HL-60/S4 (cell line): ENCODE measurements around the gene ANKS1B.

Experiments
- in situ Hi-C: fragments of 300-500 bp; cut with MboI; formaldehyde crosslinking; loops from 2 replicates; pipeline ENCODE4 v1.14.3; 2022; ENCODE audit warnings: low sequenced_read_pairs

Gene ANKS1B

DNA sequence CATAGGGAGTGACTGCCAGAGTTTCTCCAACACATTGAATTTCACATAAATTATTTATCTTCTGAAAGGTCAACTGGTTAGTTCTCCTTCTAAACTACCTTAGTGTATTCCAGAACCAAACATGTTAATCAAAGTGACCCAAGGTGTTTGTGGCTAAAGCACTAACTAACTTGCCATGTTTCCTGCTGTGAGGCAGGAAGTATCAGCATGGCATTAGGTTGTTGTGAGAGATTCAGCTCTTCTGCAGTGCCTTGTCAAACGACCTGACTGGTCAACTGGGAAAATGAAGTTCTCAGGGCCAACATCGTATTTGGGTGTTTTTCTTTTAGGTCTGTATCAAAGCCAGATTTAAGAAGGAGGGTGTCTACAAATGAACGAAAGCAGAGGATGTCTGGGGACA lies 891.6 kb downstream of the ANKS1B start:
- in situ Hi-C loops = no loop called here

DNA sequence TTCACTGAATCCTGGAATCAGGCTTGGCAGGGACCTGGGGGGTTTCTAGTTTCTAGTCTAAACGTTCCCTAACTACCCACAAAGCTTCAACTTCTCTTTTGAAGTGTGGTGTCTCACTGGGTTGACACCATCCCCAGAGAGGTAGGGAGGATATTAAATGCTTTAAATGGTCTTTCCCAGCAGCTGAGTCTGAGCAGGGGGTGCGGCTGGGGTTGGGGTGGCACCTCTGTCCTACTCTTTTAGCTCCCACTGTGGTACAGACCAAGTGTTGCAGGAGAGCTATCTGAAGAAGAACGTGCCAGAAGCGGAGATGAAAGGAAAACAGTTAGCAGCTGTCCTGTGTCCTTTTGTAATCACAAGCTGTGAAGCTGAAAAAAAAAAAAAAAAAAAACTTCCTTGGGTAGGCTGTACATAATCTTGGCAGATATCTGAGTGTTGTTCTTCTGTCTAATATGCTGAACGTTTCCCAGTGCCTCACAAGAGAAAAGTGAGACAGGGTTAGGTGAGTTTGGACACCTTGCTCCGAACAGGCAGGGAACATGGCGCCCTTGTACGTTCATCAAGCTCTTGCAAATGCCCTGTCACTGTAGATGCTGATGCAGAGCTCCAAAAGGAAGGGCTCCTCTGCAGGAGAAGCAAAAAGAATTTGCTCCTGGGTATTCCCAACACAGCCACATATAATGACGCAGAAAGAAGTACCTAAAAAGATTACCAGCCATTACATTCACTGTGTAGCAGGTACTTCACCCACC lies 892.5 kb downstream of the ANKS1B start:
- in situ Hi-C loops = no loop called here

DNA sequence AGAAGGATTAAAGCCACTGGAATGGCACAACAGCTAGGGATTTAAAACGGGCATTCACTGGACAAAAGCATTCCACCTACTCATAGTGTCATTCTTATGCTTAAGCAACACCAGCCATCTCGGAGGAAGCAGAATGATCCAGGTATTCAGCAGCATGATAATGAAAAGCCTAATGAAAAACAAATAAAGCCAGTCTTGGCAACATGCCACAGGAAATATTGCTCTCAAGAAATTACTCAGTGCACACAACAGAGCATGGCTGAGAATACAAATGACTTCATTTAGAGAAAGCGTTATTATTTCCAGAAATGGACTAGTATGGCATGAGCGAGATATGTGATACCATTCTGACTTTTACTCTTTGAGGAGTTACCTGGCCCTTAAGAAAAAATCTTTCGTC lies 897.5 kb downstream of the ANKS1B start:
- in situ Hi-C loops = no loop called here

DNA sequence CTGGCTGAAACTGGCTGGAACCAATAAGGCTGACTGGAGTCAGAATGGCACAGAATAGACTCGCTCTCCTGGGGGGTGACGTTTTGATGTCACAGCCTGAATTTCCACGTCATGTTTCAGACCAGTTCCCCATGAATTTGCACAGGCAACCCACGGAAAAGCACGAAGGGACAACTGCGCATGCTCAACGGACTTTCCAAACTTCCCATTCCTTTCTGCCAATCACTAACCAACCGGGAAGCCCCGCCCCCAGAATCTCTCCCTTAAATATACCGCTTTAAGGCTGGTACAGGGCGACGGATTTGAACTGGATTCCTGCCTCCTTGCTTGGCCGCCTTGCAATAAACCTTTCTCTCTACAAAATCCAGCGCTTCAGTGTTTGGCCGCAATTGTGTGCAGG lies 904.9 kb downstream of the ANKS1B start:
- in situ Hi-C loops = no loop called here

DNA sequence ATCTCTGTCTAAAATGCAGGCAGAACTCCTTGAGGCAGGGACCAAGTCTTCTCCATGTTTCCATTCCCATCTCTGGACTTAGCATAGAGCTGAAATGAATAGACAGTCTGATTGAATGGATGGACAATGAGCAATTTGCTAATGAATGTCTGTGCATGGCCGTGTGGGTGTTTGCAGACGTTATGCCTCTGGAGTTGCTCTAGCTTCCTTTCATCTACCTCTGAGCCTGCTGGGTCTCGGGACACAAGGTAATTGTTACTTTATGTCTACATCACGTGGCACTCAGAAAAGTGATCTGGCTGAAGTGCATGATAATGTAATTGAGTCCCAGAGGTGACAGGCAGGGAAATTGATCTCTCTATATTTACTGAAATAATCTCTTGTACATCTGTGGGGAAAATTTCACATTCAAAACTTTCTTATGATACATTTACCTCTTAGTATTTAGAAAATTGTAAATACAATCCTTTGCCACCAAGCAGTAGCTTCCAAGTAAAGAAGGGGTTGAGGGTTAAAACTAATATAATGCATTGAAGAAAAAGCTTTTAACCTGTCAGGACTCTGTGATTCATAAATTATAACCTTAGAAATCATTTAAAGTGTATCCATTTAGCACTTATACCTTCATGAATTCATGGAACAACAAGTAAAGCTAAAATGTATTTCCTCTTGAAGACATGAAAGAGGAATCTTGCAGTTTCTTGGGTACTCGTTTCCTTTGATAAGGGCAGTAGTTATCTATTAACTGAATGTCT lies 915.6 kb downstream of the ANKS1B start:
- in situ Hi-C loops = no loop called here

DNA sequence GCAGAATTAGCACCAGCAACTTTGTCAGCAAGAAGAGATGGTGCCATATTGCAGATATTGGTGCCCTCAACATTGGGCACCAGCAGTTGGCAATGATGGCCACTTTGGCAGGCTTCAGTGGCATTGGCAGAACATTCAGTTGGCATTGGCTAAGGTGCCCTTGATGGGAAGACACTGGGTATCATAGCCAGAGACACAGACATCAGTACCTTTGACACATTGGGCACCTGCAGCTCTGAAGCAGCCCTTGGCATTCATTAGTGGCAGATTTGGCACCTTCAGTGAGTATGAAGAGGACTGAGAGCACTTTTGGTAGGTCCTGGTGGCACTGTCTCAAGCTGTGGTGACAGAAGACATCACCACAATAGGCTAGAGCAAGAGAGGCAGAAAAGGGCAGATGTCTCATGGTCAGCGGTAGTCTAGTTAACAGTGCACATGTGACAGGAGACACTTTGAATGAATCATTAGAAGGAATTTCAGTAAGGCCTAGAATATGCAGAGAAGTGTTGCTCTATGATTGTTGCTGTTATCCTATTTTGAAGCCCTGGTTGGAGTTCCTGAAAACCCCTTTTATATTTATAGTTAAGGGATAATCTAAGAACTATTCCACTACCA lies 917.5 kb downstream of the ANKS1B start:
- in situ Hi-C loops = no loop called here

DNA sequence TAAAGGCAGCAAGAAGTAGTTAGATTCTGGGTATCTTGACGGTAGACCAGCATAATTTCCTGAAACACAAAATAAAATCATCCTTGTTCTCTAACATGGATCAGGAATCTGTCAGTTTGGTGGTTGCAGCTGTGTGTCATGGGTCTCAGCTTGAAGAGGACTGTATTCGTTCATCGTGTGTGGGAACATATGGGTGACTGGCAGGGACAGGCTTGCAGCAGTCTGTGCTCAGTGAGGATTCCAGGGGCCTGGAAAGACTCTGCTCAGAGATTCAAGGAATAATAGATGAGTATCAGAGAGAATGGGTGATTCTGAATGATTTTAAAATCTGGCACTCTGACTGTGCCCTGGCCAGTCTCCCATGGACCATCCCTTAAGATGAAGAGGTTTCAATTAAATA lies 918.0 kb downstream of the ANKS1B start:
- in situ Hi-C loops = no loop called here

DNA sequence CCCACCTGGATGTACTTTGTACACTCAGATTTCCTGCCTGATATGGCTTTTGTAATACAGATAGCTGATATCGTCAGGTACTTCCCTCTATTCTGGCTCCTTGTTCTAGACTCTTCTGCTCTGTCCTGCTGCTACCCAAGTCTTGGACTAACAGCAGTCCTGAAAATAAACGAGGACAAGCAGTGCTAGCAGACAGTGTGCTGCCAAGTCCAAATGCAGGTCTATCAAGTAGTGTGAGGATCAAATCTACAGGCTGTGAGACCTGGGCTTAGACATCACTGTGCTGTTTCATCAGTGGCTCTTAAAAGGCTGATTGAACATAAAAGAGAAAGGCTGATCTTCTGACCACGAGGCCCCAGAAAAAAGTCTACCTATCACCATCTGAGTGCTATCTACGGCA lies 921.6 kb downstream of the ANKS1B start:
- in situ Hi-C loops = no loop called here

DNA sequence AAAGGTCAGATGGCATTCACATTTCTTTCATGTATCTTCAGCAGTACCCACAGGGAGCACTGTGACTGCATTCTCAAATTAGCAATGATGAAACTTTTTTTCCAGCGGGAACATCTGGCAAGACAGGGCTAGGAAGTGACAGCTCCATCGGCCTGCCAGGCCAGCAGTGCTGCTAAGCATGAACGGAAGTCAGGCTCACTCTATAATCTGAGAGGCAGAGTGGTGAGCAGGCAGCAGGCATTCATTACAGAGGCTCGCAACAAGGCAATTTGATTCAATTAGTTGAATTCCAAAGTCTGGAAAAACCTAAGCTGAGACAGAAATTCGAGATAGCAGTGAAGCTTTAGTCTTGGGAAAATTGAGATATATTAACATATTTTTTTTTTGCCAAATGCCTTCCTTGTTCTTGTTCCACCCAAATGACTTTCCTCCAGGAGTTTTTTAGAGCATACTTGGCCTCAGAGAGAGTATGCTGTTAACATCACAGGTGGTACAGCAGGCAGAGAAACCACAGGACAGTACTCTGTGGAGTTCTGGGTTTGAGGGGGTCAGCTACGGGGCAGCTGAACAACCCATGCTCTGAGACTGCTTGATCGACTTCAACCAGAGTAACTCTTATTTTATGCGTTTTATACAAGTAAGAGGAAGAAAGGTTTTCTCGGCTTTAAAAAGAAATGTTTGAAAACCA lies 924.8 kb downstream of the ANKS1B start:
- in situ Hi-C loops = no loop called here

DNA sequence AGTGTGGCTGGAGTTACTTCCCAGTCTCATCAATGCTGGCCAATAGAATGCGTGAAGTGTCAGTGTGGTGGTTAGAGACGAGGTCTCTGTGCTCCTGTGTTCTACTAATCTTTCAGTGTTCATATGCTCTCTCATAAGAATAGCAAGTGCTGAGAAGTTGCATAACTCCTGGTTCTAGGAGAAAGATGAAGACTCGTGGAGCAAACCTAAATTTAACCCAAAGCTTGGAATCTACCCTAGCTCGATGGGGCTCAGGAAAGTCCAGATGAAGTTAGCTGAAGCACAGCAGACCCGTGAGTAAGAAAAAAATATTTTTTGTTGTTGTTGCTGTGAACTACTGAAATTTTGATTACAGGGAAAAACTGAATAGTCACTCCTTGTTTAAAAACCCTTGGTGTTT lies 927.1 kb downstream of the ANKS1B start:
- in situ Hi-C loops = no loop called here

DNA sequence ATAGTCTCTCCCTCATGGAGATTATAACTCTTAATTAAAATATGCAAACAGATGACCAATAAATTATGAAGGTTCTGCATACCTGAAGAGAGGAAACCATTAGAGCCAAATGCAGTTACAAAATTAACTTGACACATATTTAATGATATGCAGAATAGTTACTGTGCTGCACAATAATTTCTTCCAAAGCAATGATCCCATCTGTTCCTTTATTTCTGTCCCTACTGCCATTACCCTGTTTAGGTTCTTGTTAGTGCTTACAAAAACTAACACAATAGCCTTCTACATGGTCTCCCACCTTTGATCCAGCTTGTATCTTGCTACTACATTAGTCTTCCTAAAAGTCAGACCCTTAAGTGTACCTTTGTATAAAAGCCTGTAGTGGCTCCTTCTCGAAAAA lies 928.5 kb downstream of the ANKS1B start:
- in situ Hi-C loops = no loop called here

DNA sequence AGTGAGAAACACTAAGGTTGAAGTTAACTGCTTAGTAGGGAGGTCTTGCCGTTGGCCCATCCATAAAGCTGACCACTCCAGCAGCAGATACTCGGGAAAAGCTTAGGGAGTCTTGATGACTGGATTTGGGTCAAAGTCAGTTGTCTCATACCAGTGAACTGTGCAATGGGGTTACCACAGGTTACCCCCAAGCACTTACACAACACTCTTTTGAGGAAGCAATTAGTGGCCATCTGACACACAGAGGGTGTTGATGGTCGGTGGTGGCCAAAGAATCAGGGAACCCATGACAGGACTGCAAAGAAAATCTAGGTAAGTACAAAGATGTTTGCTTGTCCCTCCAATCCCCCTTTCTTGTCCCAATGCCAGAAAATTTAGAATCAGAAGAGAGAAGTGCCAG lies 929.4 kb downstream of the ANKS1B start:
- in situ Hi-C loops = no loop called here

DNA sequence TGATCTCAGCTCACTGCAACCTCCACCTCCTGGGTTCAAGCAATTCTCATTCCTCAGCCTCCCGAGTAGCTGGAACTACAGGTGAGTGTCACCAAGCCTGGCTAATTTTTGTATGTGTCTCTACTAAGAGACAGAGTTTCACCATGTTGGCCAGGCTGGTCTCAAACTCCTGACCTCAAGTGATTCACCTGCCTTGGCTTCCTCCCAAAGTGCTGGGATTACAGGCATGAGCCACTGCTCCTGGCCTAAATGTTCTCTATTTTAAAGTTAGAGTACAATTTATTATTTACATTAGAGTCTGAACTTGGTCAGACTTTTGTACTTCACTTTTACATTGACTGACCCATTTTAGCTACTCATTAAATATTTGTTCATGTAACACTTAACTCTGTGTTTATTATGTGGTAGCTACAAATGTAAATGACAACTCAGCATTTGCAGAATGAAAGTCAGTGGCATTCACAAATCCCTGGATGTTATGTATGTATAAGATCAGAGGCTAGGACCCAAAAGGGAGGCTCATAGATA lies 930.1 kb downstream of the ANKS1B start:
- in situ Hi-C loops = no loop called here

DNA sequence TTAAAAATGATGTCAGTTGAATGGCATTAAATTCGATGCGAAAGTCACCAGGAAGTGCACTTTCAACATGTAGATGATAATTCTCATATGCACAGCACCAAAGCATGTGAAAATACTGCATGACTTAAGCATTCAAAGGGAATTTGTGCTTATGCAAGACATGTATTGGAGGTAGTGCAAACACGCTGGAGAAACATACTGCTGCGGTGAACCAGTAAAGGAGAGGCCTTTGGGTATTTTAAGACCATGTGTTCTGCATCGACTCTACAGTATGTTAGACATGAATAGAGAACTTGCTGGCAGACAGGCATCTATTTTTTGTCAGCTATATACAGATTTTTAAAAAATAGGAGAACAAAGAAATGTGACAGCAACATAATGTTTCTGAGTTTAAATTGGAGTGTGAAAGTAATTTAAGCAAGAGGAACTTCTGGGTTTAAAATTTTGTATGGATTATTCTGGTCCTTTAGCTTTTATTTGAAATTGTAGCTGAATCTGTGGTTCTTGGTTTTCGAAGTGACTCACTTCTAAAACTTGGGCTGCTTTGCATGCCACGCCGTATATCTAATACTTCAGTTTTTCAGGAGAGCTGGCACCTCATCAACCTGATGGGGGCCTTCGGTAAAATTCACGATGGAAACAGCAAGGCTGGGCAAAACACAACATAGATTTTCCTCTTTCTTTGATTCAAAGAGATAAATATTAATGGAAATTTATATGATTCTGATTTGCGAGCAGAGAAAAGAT lies 930.9 kb downstream of the ANKS1B start:
- in situ Hi-C loops = no loop called here

DNA sequence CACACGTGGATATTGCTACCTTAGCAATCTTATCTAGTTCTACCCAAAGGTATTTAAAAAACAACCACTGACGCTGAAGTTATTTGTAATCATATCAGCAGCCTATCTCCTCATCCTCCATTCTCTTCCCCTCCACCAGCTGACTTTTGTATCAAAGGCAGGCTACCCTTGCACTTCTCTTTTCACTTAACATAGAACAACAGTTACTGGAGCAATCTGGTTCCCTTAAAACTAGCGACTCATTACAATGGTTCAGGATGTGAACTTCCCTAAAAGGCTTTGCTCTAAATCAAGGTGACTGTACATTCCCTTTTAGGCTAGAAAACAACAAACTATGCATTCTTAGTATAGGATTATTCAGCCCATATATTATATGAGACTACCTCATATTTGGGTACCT lies 935.0 kb downstream of the ANKS1B start:
- in situ Hi-C loops = no loop called here

DNA sequence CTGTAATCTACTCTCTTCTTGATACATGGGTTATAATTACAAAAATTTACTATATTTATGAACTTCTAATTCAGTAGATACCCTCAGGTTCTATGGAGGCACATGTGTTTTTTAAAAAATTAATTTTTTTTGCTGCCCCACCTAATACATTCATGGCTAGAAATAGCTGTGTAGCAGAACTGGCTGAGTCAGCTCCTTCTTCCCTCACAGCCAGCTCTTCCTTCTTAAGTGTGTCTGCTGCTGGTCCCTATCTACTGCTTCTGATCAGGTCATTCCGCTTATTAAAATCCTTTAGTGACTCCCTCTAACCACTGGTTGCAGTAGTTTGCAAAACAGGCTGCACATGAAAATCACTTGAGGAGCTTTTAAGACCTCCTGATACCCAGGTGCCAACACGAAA lies 939.6 kb downstream of the ANKS1B start:
- in situ Hi-C loops = no loop called here

DNA sequence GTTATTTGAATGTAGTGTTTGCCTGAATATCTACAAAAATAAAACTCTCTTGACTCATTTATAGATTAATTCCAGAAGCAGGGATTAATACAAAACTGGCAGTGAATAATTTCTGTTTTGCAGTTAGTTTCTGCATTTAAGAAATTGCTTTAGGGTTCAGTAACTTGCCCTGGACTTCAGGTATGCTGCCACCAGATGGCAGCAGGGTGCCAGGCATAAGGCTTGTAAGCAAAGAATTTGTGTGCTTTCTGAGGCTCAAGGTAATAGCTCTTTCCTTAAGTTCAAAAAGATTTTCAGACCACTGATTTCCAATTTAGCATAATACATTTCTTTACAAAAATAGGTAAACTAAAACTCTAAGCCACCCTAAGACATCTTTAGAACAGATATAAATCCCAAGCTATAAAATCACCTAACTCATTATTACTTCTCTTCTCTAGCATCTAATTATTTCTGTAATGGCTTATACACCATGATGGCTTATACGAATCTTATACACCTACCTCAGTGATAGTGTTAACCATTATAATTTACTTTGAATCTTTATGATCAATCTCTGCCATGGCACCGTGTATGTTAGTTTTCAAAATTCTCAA lies 941.3 kb downstream of the ANKS1B start:
- in situ Hi-C loops = no loop called here

DNA sequence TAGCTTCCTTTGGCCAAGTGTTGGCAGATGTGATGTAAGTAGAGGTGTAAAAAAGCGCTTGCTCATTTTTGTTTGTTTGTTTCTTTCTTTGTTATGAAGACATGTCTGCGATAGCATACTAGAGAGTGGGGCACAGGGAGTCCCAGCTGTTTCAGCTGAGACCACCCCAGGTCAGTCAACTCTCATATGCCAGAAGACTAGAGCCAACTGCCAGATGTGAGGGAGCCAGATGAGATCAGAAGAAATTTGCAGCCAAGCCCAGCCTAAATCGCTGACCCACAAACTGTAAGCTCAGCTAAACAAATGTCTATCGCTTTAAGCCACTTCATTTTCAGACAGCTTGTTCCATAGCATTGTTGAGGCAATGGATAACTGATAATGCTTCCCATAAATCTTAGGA lies 942.5 kb downstream of the ANKS1B start:
- in situ Hi-C loops = no loop called here

DNA sequence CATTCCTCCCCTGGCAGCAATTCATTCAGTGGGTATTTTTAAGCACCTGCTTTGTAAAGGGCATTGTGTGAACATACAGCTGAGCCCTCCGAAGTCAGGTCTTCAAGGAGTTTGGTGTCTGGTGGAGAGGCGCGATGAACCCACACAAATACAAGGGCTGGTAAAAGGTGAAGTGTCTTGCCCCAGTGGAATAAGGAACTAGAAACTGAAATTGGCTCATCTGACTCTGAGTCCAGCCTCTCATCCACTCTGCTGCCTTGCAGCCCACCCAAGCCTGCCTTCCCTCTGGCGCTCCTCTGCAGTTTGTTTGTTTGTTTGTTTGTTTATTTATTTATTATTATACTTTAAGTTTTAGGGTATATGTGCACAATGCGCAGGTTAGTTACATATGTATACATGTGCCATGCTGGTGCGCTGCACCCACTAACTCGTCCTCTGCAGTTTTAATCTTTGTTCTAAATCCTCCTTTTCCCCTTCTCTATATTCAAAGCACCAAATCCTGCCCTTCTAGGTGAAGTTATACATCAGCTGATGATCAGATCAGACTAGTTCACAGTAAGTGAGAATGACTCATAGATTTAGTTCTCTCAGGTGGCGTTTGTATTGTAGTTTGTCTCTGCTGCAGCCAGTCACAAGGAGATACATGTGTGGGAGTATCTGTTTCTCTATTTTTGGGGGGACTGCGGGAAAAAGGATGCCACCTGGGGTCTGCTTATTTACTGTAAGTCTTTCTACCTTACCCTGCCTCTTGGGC lies 945.2 kb downstream of the ANKS1B start:
- in situ Hi-C loops = no loop called here

DNA sequence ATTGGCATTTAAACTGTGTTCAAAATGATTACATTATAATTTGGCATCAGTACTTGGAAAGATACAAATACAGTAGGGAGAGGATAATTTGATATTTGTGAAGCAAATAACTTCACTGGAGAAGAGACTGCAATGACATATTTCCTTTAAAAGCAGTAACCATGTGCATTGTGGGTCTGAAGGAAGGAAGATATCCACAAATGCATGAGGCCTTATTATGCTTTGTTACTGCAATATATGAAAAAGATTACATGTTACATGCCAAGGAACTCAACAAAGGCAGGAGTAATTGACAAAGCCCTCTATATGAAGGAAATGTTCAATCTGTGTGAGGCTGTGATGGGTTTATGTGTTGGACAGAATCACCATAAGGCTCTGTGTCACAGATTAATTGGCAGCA lies 948.2 kb downstream of the ANKS1B start:
- in situ Hi-C loops = no loop called here
